GM19328 (cell line): ENCODE measurements around the gene DGKG.
A peak's percentile ranks its signal among the peaks of the same experiment; 100 is the strongest.

Experiments used
- ATAC-seq: cut with Tn5 transposase; IDR thresholded peaks from one replicate; pipeline ENCODE4 v1.9.1; 2021; ENCODE audit warnings: mild to moderate bottlenecking, moderate library complexity; ENCODE audit not compliant: unreplicated experiment

DGKG gene

GRCh38 chr3:186281176-186281575, 80.9 kb downstream of the DGKG start:
- ATAC-seq = no peak

GRCh38 chr3:186280737-186281136, 81.3 kb downstream of the DGKG start:
- no peak for ATAC-seq

GRCh38 chr3:186277268-186277909, 84.6 kb downstream of the DGKG start:
- ATAC-seq = no peak

- no peak for ATAC-seq
Observed at GRCh38 chr3:186275436-186275835, 86.6 kb downstream of the DGKG start.

- no peak for ATAC-seq
Observed at GRCh38 chr3:186273586-186273985, 88.4 kb downstream of the DGKG start.

- no peak for ATAC-seq
Observed at GRCh38 chr3:186270701-186271100, 91.3 kb downstream of the DGKG start.

GRCh38 chr3:186268616-186269448, 93.2 kb downstream of the DGKG start:
- ATAC-seq = no peak

GRCh38 chr3:186267758-186268157, 94.3 kb downstream of the DGKG start:
- ATAC-seq = no peak

GRCh38 chr3:186264608-186265400, 97.2 kb downstream of the DGKG start:
- ATAC-seq = no peak

GRCh38 chr3:186261638-186262037, 100.4 kb downstream of the DGKG start:
- ATAC-seq = no peak

GRCh38 chr3:186260726-186261125, 101.3 kb downstream of the DGKG start:
- ATAC-seq = no peak

GRCh38 chr3:186259612-186260383, 102.2 kb downstream of the DGKG start:
- peak; percentile 54 for ATAC-seq

GRCh38 chr3:186258968-186259367, 103.1 kb downstream of the DGKG start:
- ATAC-seq = no peak

GRCh38 chr3:186257866-186258265, 104.2 kb downstream of the DGKG start:
- ATAC-seq = no peak

- ATAC-seq = no peak
Observed at GRCh38 chr3:186255703-186256331, 106.2 kb downstream of the DGKG start.

GRCh38 chr3:186254676-186255650, 107.1 kb downstream of the DGKG start:
- ATAC-seq = peak; percentile 70

- ATAC-seq = no peak
Observed at GRCh38 chr3:186251948-186252619, 110.0 kb downstream of the DGKG start.

GRCh38 chr3:186248850-186249249, 113.2 kb downstream of the DGKG start:
- no peak for ATAC-seq
